Spleen (tissue), 7 donors: ENCODE measurements around the gene PCARE.

Experiments
- POLR2A ChIP-seq, 3 donors: fragments of 450-650 bp; IDR thresholded peaks; one replicate each; pipeline ENCODE4 v1.5.1; 2017; ENCODE audit warnings: antibody characterized with exemption in 3 of 3, mild to moderate bottlenecking in 1 of 3
- POLR2AphosphoS5 ChIP-seq, 3 donors: sonication (generic); formaldehyde crosslinking; IDR thresholded peaks; one replicate each; pipeline ENCODE4 v1.5.1; 2017; ENCODE audit warnings: antibody characterized with exemption in 3 of 3
- TF ChIP-seq, protein P1 (sequence below), 11 experiments: fragments of 200-600 bp in 7 of 11; fragments of 450-650 bp in 4 of 11; sonication (generic) in 4 of 11; IDR thresholded peaks in 8 of 11; conservative IDR thresholded peaks in 3 of 11; 1 replicate in 7 of 11; 2 replicates in 4 of 11; pipeline versions ENCODE4 v1.4.0 to v1.8.0; 2016 to 2021; ENCODE audit warnings: antibody characterized with exemption in 11 of 11, inconsistent platforms in 4 of 11, mild to moderate bottlenecking in 1 of 11
- donor health status: DM: no; HTN: no; CAD: no; lungs with moderate emphysema.
- donor health status: DM: no; HTN: no; CAD: no.
- donor health status: DM: no; HTN: no; CAD: no.

DNA sequence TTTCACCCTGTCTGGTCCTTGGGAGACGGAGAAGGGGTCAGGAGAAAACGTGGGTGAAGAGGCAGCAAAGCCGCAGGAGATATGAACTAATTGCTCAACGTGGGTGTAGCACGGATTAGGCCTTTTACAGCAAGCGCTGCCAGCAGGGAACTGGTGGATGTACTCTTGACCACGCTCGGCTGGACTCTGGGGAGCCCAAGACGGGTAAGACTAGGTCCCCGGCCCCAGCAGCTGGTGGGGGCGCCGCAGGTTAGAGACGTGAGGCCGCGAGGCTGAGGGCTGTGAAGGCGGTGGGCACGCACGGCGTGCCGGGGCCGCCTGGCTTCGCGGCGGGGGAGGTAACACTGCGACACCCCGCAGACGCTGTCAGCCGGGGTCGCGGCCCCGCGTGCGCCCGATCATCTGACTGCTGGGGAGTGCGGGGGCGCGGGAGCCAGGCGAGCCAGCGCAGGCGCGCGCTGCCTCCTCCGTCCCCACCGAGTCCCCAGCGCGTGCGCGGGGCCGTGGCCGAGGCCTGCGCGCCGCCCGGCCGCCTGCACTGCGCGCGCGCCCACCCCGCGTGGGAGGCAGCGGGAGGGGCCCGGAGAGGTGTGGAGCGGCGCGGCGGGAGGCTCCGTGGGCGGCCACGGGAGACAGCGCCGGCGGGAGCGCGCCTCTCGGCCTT lies 40.8 kb upstream of the PCARE start, which contains the start of gene CLIP4:
- TF ChIP-seq, protein P1, sequence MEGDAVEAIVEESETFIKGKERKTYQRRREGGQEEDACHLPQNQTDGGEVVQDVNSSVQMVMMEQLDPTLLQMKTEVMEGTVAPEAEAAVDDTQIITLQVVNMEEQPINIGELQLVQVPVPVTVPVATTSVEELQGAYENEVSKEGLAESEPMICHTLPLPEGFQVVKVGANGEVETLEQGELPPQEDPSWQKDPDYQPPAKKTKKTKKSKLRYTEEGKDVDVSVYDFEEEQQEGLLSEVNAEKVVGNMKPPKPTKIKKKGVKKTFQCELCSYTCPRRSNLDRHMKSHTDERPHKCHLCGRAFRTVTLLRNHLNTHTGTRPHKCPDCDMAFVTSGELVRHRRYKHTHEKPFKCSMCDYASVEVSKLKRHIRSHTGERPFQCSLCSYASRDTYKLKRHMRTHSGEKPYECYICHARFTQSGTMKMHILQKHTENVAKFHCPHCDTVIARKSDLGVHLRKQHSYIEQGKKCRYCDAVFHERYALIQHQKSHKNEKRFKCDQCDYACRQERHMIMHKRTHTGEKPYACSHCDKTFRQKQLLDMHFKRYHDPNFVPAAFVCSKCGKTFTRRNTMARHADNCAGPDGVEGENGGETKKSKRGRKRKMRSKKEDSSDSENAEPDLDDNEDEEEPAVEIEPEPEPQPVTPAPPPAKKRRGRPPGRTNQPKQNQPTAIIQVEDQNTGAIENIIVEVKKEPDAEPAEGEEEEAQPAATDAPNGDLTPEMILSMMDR (IDR thresholded peaks at IDR 0.05 in 8 of 11, conservative IDR thresholded peaks at IDR 0.05 in 3 of 11) = no peak
- TF ChIP-seq POLR2A (IDR thresholded peaks at IDR 0.05) = no peak
- peak; percentile 39 to 75 (median 67) for TF ChIP-seq POLR2AphosphoS5 (IDR thresholded peaks at IDR 0.05)
